Measurements from ENCODE around the gene C1S.
"Not testable (repeated sequence)": the region's sequence is repeated elsewhere in the genome, so short reads cannot be mapped to it uniquely, and the experiment has no call there.

Gene C1S

DNA sequence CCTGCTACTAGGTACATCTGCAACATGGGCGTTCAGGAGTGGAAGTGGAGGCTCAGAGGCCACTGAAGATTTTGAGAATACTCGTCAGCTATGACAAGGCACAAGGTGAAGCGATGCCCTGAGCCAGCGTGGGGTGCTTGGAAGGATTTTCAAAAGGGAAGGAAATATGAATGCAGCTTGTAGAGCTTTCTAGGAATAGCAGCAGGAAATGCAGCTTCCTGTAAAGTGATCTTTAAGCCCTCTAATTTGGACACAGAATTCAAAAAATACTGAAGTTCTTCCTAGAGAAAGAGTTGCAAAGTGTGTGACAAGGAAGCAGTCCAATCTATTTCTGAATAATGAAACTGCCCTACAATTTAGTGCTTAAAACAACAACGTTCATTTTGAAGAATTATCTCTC is 13.2 kb upstream of the C1S start:
- Histone ChIP-seq H3K36me3 (ENCODE audit: control insufficient read depth in 1 of 2, insufficient read depth in 2 of 2, low read length in 2 of 2) (no peaks in the 10 kb centered on the region), H3K4me1 (ENCODE audit: control insufficient read depth in 1 of 2, insufficient read depth in 2 of 2, low read length in 2 of 2) (no peaks in the 10 kb centered on the region), H3K9me3 (ENCODE audit: control insufficient read depth in 1 of 2, low read length in 2 of 2) (no peaks in the 10 kb centered on the region), H3K27ac (ENCODE audit: low read length) (no peak overlapping the region), H3K27me3 (ENCODE audit: low read depth, low read length) (no peaks in the 10 kb centered on the region), H3K4me3 (ENCODE audit: low read depth in 1 of 2, low read length in 2 of 2) (no peak overlapping the region)

DNA sequence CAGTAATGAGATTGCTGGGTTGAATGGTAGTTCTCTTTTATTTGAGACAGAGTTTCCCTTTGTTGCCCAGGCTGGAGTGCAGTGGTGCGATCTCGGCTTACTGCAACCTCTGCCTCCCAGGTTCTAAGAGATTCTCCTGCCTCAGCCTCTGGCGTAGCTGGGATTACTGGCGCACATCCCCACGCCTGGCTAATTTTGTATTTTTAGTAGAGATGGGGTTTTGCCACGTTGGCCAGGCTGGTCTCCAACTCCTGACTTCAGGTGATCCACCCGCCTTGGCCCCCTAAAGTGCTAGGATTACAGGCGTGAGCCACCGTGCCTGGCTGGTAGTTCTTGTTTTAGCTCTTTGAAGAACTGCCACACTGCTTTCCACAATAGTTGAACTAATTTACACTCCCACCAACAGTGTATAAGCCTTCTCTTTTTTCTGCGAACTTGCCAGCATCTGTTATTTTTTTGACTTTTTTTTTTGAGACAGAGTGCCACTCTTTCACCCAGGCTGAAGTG is 11.0 kb upstream of the C1S start:
- not testable (repeated sequence) for H3K4me1 ChIP-seq (ENCODE audit: control insufficient read depth in 1 of 2, insufficient read depth in 2 of 2, low read length in 2 of 2); H3K4me3 ChIP-seq (ENCODE audit: low read depth in 1 of 2, low read length in 2 of 2); H3K27ac ChIP-seq (ENCODE audit: low read length); H3K9me3 ChIP-seq (ENCODE audit: control insufficient read depth in 1 of 2, low read length in 2 of 2); H3K36me3 ChIP-seq (ENCODE audit: control insufficient read depth in 1 of 2, insufficient read depth in 2 of 2, low read length in 2 of 2); H3K27me3 ChIP-seq (ENCODE audit: low read depth, low read length)

GRCh38 chr12:7049973-7050372 is 10.5 kb upstream of the C1S start:
- not testable (repeated sequence) for H3K4me1 ChIP-seq (ENCODE audit: control insufficient read depth in 1 of 2, insufficient read depth in 2 of 2, low read length in 2 of 2); H3K27me3 ChIP-seq (ENCODE audit: low read depth, low read length); H3K27ac ChIP-seq (ENCODE audit: low read length); H3K4me3 ChIP-seq (ENCODE audit: low read depth in 1 of 2, low read length in 2 of 2); H3K36me3 ChIP-seq (ENCODE audit: control insufficient read depth in 1 of 2, insufficient read depth in 2 of 2, low read length in 2 of 2); H3K9me3 ChIP-seq (ENCODE audit: control insufficient read depth in 1 of 2, low read length in 2 of 2)

- H3K4me3 ChIP-seq (ENCODE audit: low read depth in 1 of 2, low read length in 2 of 2): no peak overlapping the region
- no peak overlapping the region for H3K27ac ChIP-seq (ENCODE audit: low read length)
- H3K4me1 ChIP-seq (ENCODE audit: control insufficient read depth in 1 of 2, insufficient read depth in 2 of 2, low read length in 2 of 2): no peaks in the 10 kb centered on the region
- H3K9me3 ChIP-seq (ENCODE audit: control insufficient read depth in 1 of 2, low read length in 2 of 2): no peaks in the 10 kb centered on the region
- no peaks in the 10 kb centered on the region for H3K27me3 ChIP-seq (ENCODE audit: low read depth, low read length)
- no peaks in the 10 kb centered on the region for H3K36me3 ChIP-seq (ENCODE audit: control insufficient read depth in 1 of 2, insufficient read depth in 2 of 2, low read length in 2 of 2)
Measured at GRCh38 chr12:7054925-7055324, 5.6 kb upstream of the C1S start.

DNA sequence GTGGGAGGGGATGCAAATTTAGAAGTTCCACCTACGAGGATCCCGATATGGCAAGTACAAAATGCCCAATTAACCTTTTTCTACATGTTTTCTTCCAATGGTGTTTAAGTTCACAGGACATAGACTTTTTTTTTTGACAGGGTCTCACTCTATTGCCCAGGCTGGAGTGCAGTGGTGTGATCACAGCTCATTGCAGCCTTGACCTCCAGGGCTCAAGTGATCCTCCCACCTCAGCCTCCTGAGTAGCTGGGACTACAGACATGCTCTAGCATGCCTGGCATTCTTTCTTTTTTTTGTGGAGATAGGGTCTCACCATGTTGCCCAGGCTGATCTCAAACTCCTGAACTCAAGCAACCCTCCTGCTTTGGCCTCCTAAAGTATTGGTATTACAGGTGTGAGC is 4.8 kb upstream of the C1S start:
- H3K4me1 ChIP-seq (ENCODE audit: control insufficient read depth in 1 of 2, insufficient read depth in 2 of 2, low read length in 2 of 2); H3K27me3 ChIP-seq (ENCODE audit: low read depth, low read length); H3K4me3 ChIP-seq (ENCODE audit: low read depth in 1 of 2, low read length in 2 of 2); H3K27ac ChIP-seq (ENCODE audit: low read length); H3K9me3 ChIP-seq (ENCODE audit: control insufficient read depth in 1 of 2, low read length in 2 of 2); H3K36me3 ChIP-seq (ENCODE audit: control insufficient read depth in 1 of 2, insufficient read depth in 2 of 2, low read length in 2 of 2): not testable (repeated sequence)

DNA sequence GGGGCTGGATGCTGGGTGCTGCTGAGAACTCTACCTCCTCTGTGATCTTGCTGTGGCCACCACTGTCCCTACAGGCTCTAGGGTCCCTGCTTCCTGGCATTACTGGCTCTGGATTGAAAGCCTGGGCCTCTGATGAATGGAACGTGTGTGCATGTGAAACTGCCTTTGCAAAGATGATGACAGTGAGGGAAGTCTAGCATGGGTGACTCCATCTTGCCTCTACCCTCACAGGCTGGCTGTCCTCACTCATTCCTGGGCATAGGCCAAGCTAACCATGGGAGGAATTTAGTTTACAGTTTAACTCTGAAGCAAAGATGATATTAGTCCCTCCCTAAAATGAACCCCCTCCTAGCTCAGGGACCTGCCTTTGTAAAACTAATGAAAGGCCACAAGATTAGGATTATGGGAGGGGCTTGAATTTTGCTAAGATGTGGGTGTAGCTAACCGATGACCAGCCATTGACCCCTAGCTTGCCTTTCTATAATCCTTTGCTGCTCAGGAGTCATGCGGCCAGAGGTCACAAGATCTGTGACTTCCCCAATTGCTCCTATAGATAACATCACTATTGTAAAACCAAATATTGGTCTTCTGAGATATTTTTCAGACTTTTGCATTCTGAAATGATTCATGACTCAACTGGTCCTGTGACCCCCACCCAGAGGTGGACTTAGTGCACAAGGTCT is 2.2 kb upstream of the C1S start:
- no peak overlapping the region for H3K4me3 ChIP-seq (ENCODE audit: low read depth in 1 of 2, low read length in 2 of 2)
- H3K9me3 ChIP-seq (ENCODE audit: control insufficient read depth in 1 of 2, low read length in 2 of 2): no peaks in the 10 kb centered on the region
- H3K36me3 ChIP-seq (ENCODE audit: control insufficient read depth in 1 of 2, insufficient read depth in 2 of 2, low read length in 2 of 2): peaks cover 0 to 5% of the 10 kb centered on the region in 2 donors
- H3K4me1 ChIP-seq (ENCODE audit: control insufficient read depth in 1 of 2, insufficient read depth in 2 of 2, low read length in 2 of 2): peaks cover 0 to 5% of the 10 kb centered on the region in 2 donors
- H3K27ac ChIP-seq (ENCODE audit: low read length): no peak overlapping the region
- no peaks in the 10 kb centered on the region for H3K27me3 ChIP-seq (ENCODE audit: low read depth, low read length)

DNA sequence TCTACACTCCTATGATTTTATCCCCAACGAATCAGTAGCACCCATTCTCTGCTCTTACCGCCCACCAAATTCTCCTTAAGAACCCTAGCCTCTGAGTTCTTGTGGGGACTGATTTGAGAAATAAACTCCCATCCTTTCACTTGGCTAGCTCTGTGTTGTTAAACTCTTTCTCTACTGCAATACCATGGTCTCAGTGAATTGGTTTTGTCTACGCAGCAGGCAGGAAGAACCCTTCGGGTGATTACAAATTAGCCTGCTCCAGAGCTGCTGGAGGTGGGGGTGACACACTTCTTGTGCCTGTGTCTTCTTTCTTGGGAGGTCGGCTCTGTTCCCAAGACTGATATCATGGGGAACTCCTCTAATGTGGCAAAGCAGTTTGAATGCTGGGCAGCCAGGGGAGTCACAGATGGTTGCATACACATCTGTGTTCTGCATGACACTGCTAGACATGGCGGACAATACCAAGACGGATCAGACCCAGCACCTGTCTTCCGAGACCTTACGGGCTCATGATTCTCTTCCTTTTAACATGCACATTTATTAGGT is 1.6 kb upstream of the C1S start:
- H3K27ac ChIP-seq (ENCODE audit: low read length): no peak overlapping the region
- peaks cover 0 to 10% of the 10 kb centered on the region in 2 donors for H3K4me1 ChIP-seq (ENCODE audit: control insufficient read depth in 1 of 2, insufficient read depth in 2 of 2, low read length in 2 of 2)
- no peak overlapping the region for H3K4me3 ChIP-seq (ENCODE audit: low read depth in 1 of 2, low read length in 2 of 2)
- no peaks in the 10 kb centered on the region for H3K27me3 ChIP-seq (ENCODE audit: low read depth, low read length)
- H3K36me3 ChIP-seq (ENCODE audit: control insufficient read depth in 1 of 2, insufficient read depth in 2 of 2, low read length in 2 of 2): peaks cover 0 to 8% of the 10 kb centered on the region in 2 donors
- no peaks in the 10 kb centered on the region for H3K9me3 ChIP-seq (ENCODE audit: control insufficient read depth in 1 of 2, low read length in 2 of 2)

DNA sequence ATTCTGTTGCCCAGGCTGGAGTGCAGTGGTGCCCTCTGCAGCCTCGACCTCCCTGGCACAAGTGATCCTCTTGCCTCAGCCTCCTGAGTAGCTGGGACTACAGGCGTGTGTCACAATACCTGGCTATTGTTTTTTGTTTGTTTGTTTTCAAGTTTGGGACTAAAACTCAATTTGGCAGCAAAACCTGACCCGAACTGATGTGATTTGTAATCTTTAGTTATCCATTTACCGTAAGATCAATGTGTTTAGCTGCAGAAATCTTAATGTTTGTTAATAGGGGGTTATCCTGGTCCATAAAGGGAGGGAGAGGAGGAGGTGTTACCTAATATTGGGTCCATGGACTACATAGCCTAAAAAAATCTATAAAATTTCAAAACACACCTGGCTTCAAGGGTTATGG is 738 bp upstream of the C1S start:
- Histone ChIP-seq H3K4me3 (ENCODE audit: low read depth in 1 of 2, low read length in 2 of 2) (no peak overlapping the region), H3K9me3 (ENCODE audit: control insufficient read depth in 1 of 2, low read length in 2 of 2) (no peaks in the 10 kb centered on the region), H3K27me3 (ENCODE audit: low read depth, low read length) (no peaks in the 10 kb centered on the region), H3K4me1 (ENCODE audit: control insufficient read depth in 1 of 2, insufficient read depth in 2 of 2, low read length in 2 of 2) (peaks cover 0 to 10% of the 10 kb centered on the region in 2 donors), H3K36me3 (ENCODE audit: control insufficient read depth in 1 of 2, insufficient read depth in 2 of 2, low read length in 2 of 2) (peaks cover 0 to 10% of the 10 kb centered on the region in 2 donors), H3K27ac (ENCODE audit: low read length) (peak overlapping the region; percentile 43)

DNA sequence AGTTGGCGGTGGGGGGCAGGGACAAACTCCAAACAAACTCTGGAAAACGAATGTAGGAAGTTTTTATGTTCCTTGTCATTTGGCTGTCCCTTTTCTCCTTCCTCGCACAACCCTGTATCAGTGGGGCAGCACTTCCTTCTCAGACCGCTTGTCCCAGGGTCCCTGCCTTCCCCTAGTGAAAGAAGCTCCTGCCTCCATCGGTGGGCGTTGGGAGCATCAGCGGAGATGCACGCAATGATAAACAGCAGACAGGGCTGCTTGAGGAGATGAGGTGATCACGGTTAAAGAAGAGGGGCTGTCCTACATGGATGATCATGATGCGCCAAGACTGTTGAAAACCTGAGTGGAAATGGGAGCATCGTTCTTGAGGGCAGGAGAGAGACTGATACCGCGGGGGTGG is 620 bp downstream of the C1S start:
- peak overlapping the region; percentile 62 to 63 for H3K4me3 ChIP-seq (ENCODE audit: low read depth in 1 of 2, low read length in 2 of 2)
- H3K27me3 ChIP-seq (ENCODE audit: low read depth, low read length): no peaks in the 10 kb centered on the region
- no peaks in the 10 kb centered on the region for H3K9me3 ChIP-seq (ENCODE audit: control insufficient read depth in 1 of 2, low read length in 2 of 2)
- peaks cover 7 to 22% of the 10 kb centered on the region in 2 donors for H3K36me3 ChIP-seq (ENCODE audit: control insufficient read depth in 1 of 2, insufficient read depth in 2 of 2, low read length in 2 of 2)
- peak overlapping the region; percentile 86 for H3K27ac ChIP-seq (ENCODE audit: low read length)
- H3K4me1 ChIP-seq (ENCODE audit: control insufficient read depth in 1 of 2, insufficient read depth in 2 of 2, low read length in 2 of 2): peaks cover 0 to 10% of the 10 kb centered on the region in 2 donors

- Histone ChIP-seq H3K9me3 (ENCODE audit: control insufficient read depth in 1 of 2, low read length in 2 of 2) (no peaks in the 10 kb centered on the region), H3K27ac (ENCODE audit: low read length) (peak overlapping the region; percentile 86), H3K4me3 (ENCODE audit: low read depth in 1 of 2, low read length in 2 of 2) (peak overlapping the region; percentile 62 to 63), H3K36me3 (ENCODE audit: control insufficient read depth in 1 of 2, insufficient read depth in 2 of 2, low read length in 2 of 2) (peaks cover 11 to 26% of the 10 kb centered on the region in 2 donors), H3K4me1 (ENCODE audit: control insufficient read depth in 1 of 2, insufficient read depth in 2 of 2, low read length in 2 of 2) (peaks cover 0 to 10% of the 10 kb centered on the region in 2 donors), H3K27me3 (ENCODE audit: low read depth, low read length) (no peaks in the 10 kb centered on the region)
Measured at GRCh38 chr12:7061596-7061995, 1.1 kb downstream of the C1S start.

DNA sequence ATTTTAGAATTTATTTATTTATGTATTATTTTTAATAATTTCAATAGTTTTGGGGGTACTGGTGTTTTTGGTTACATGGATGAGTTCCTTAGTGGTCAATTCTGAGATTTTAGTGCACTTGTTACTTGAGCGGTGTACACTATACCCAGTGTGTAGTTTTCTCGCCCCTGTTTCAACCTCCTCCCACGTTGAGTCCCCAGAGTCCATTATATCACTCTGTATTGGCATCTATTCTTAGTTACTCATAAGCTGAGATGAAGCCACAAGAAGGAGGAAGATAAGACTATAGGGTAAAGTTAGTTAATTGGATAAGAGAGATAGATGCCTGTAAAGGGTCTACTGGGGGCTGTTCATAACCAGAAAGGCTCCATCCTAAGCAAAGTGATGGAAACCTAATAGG is 4.0 kb downstream of the C1S start:
- H3K4me3 ChIP-seq (ENCODE audit: low read depth in 1 of 2, low read length in 2 of 2): no peak overlapping the region
- H3K36me3 ChIP-seq (ENCODE audit: control insufficient read depth in 1 of 2, insufficient read depth in 2 of 2, low read length in 2 of 2): peaks cover 26 to 46% of the 10 kb centered on the region in 2 donors
- no peaks in the 10 kb centered on the region for H3K27me3 ChIP-seq (ENCODE audit: low read depth, low read length)
- peaks cover 0 to 10% of the 10 kb centered on the region in 2 donors for H3K4me1 ChIP-seq (ENCODE audit: control insufficient read depth in 1 of 2, insufficient read depth in 2 of 2, low read length in 2 of 2)
- H3K9me3 ChIP-seq (ENCODE audit: control insufficient read depth in 1 of 2, low read length in 2 of 2): no peaks in the 10 kb centered on the region
- no peak overlapping the region for H3K27ac ChIP-seq (ENCODE audit: low read length)
